HepG2 (cell line): Measurements from ENCODE around the gene BHLHE23. TPM values are rescaled to one million over a fixed set of nuclear protein-coding genes. Genes with fewer than 3 reads are reported as not detected.

Source experiments
- CCAR2 ChIP-seq: fragments of 200-400 bp; formaldehyde crosslinking; optimal IDR thresholded peaks from 2 replicates; pipeline ENCODE3; 2018; ENCODE audit warnings: low read depth, mild to moderate bottlenecking, low read length, moderate library complexity
- CTCF ChIP-seq: sonication (generic); formaldehyde crosslinking; IDR thresholded peaks from 2 replicates; pipeline ENCODE4 v1.5.0; 2020; ENCODE audit warnings: mild to moderate bottlenecking, missing genetic modification reagents, moderate library complexity
- HHEX ChIP-seq: IDR thresholded peaks from 2 replicates; pipeline ENCODE4 v1.6.1; 2016; ENCODE audit warnings: control low read depth
- JUN ChIP-seq: sonication (generic); formaldehyde crosslinking; IDR thresholded peaks from 2 replicates; pipeline ENCODE4 v1.4.0; 2020; ENCODE audit warnings: mild to moderate bottlenecking, missing genetic modification reagents
- PRDM4 ChIP-seq: sonication (generic); formaldehyde crosslinking; IDR thresholded peaks from 2 replicates; pipeline ENCODE4 v1.9.0; 2021; ENCODE audit warnings: missing genetic modification reagents, borderline replicate concordance
- RARA ChIP-seq: IDR thresholded peaks from 2 replicates; pipeline ENCODE4 v1.6.1; 2016; ENCODE audit warnings: missing genetic modification reagents, missing compliant biosample characterization
- SNAPC2 ChIP-seq: sonication (generic); formaldehyde crosslinking; IDR thresholded peaks from 2 replicates; pipeline ENCODE4 v1.8.1; 2022; ENCODE audit warnings: mild to moderate bottlenecking, missing genetic modification reagents
- ZFP1 ChIP-seq: IDR thresholded peaks from 2 replicates; pipeline ENCODE4 v1.6.1; 2016
- ZNF180 ChIP-seq: sonication (generic); formaldehyde crosslinking; IDR thresholded peaks from 2 replicates; pipeline ENCODE4 v1.4.0; 2020; ENCODE audit warnings: low read depth, missing genetic modification reagents, borderline replicate concordance
- ZNF24 ChIP-seq: fragments of 450-650 bp; IDR thresholded peaks from 2 replicates; pipeline ENCODE4 v1.6.1; 2017; ENCODE audit warnings: antibody characterized with exemption, mild to moderate bottlenecking
- ZNF318 ChIP-seq: sonication (generic); formaldehyde crosslinking; IDR thresholded peaks from 2 replicates; pipeline ENCODE4 v1.4.0; 2020; ENCODE audit warnings: mild to moderate bottlenecking, missing genetic modification reagents
- ZNF644 ChIP-seq: IDR thresholded peaks from 2 replicates; pipeline ENCODE4 v1.6.1; 2016; ENCODE audit warnings: low read depth
- ZNF678 ChIP-seq: sonication (generic); formaldehyde crosslinking; IDR thresholded peaks from 2 replicates; pipeline ENCODE4 v1.4.0; 2020; ENCODE audit warnings: mild to moderate bottlenecking, missing genetic modification reagents
- ZNF761 ChIP-seq: sonication (generic); formaldehyde crosslinking; conservative IDR thresholded peaks from 2 replicates; pipeline ENCODE4 v1.4.0; 2020; ENCODE audit warnings: mild to moderate bottlenecking, missing genetic modification reagents
- polyA plus RNA-seq, 8 experiments: library from polyadenylated mRNA; depleted of rRNA in 3 of 8; stranded (reverse) in 7 of 8; unstranded in 1 of 8; fragments of >200 nt; fragmentation: Illumina TruSeq in 4 of 8; extraction: Trizol in 4 of 8; gene quantifications; 2 replicates each; pipeline versions ENCODE4 v1.2.1 to v1.2.3, GENCODE V29; 2011 to 2016; ENCODE audit warnings: low read depth in 4 of 8, missing spikeins in 1 of 8, mixed read lengths in 1 of 8; ENCODE audit not compliant: insufficient read depth in 1 of 8
- total RNA-seq, 5 experiments: library from RNA; depleted of rRNA; stranded (reverse); fragments of >200 nt; fragmentation: Illumina TruSeq; extraction: Trizol; gene quantifications; 2 replicates each; pipeline ENCODE4 v1.2.3, GENCODE V29; 2016; ENCODE audit warnings: low read depth in 1 of 5

Gene BHLHE23
- total and polyA plus RNA-seq, 2 of the 13 experiments (the other 11 are each of a cell fraction or from before 2014, with no cell fraction given): not detected

- TF ChIP-seq CTCF (CRISPR knock-in tag): peak; percentile 100
- no peak for TF ChIP-seq ZNF678
- TF ChIP-seq ZFP1 (CRISPR knock-in tag): 0 out of 2 replicates have a peak, but pooled peaks have one; percentile 25
- no peak for TF ChIP-seq HHEX (CRISPR knock-in tag)
- peak; percentile 71; the same call in 1 of the 2 replicates for TF ChIP-seq ZNF761 (CRISPR knock-in tag)
- no peak for TF ChIP-seq CCAR2
- TF ChIP-seq ZNF180 (CRISPR knock-in tag): no peak; the same call in 1 of the 2 replicates
- TF ChIP-seq RARA: 0 out of 2 replicates have a peak, but pooled peaks have one; percentile 24
- TF ChIP-seq PRDM4 (CRISPR knock-in tag): no peak
- peak; percentile 32; the same call in 1 of the 2 replicates for TF ChIP-seq SNAPC2 (CRISPR knock-in tag)
- no peak for TF ChIP-seq JUN
- TF ChIP-seq ZNF24: no peak
- no peak for TF ChIP-seq ZNF318 (CRISPR knock-in tag)
- TF ChIP-seq ZNF644 (CRISPR knock-in tag): no peak
Measured at GRCh38 chr20:63009045-63009961, 2.5 kb upstream of the BHLHE23 start (continued).
